GM10847 (cell line): Measurements from ENCODE around the gene HLA-F.

Source experiments
- POLR2A ChIP-seq: IDR thresholded peaks from 2 replicates; pipeline ENCODE4 v1.6.1; 2011; ENCODE audit not compliant: insufficient read length; ENCODE audit errors: extremely low read depth

Gene HLA-F

DNA sequence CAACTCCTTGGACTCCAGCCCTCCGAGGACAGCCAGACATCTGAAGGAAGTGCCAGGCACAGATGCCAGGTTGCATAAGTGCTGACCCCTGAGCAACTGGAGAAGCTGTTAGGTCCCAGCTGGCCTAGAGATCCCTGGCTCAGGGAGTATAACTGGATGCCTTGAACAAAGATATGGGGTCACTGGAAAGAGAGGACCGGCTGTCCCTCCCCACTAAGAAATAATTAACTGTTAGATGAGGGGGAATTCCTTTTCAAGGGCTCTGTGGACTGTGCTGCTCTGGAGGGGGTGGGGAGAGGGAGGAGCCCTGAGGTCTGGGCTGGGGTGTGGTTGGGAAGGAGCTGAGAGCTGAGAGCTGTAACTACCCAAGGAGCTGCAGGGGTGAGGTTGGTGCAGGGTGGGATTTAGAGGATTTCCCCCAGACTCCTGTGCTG, 39.6 kb downstream of the HLA-F start:
- TF ChIP-seq POLR2A: no peak

DNA sequence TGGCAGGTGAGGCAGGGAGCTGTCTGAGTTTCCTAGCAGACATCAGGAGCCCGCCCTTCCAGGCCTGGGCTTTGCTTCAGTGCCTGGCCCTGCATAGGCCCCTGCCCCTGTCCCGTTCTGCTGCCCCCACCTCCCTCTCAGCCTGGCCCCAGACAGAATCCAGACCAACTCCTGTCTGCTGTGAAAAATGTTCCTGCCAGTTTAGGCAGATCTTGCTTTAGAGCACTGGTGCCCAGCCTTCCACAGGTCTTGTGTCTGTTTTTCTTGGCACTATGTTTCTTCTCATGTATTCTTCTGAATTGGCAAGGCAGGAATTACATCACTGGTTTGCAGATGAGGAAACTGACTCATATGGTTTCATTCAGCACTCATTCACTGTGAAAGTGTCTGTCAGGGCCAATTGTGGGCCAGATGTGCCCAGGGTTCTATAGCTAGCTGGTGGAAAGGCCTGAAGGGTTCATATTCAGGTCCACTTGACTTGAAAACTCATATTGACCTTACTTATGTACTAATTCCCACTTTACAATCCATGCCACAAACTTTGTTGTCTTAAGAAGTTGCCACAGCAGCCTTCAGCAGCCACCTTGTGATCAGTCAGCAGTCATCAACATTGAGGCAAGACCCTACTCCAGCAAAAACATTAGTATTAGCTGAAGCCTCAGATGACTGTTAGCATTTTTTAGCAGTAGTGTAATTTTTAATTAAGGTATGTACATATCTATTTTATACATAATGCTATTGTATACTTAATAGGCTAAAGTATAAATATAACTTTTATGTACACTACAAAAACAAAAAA, 40.5 kb downstream of the HLA-F start:
- no peak for TF ChIP-seq POLR2A

- no peak for TF ChIP-seq POLR2A
Measured at GRCh38 chr6:29764422-29765196, 41.4 kb downstream of the HLA-F start.

DNA sequence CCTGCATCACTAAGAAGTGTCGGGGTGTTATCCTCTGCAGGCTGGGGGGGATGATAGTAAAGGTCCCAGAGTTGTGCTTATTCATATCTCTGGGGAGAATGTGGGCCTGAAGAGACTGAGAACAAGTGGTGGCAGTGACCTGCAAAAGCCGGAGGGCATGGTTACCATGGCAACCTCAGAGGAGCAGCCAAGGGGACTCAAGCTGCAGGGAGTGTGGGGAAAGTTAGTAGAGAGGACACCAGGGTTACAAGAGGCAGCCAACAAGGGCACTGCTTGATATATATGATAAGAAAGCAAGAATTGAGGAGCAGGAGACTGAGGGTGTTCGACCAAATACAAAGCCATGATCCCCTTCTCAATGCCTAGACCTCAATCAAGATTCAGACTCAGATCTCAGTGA, 46.1 kb downstream of the HLA-F start:
- TF ChIP-seq POLR2A: no peak

DNA sequence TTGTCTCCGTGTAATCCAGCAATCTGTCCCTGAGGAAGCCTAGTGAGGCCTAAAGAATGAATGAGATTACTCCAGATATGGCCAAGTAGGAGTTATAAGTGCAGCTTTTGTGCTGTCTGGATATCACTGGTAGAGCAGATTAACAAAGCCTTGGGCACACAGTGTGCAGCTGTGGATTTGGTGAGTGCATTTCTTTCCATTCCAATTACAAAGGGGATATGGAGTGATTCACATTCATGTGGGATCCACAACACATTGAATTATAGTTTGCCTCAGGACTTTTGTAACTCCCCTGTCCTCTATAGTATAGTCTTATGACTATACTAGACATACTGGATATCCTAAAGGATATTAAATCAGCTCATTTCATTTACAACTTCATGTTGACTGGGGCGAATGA, 47.1 kb downstream of the HLA-F start:
- TF ChIP-seq POLR2A: no peak

- no peak for TF ChIP-seq POLR2A
Measured at GRCh38 chr6:29776684-29777083, 53.5 kb downstream of the HLA-F start.
